Endothelial cell of umbilical vein (primary cell): Measurements from ENCODE around the gene MAP4K4. TPM values are rescaled to one million over a fixed set of nuclear protein-coding genes. Genes with fewer than 3 reads are reported as not detected.

ENCODE experiments used
- BruUV-seq: library from RNA; stranded (reverse); fragments of 400-500 nt; replicated peaks from 2 replicates; lab custom pipeline; 2021; lab: Mats Ljungman, UMichigan
- CTCF ChIA-PET: fragments of 300-600, 350-600 bp; sonication (Branson Sonifier 250); formaldehyde crosslinking; loops from one replicate; lab custom pipeline; 2021; ENCODE audit warnings: antibody characterized with exemption, inconsistent platforms; lab: Charles Lee
- POLR2A ChIA-PET: fragments of 300-600, 350-600 bp; sonication (Branson Sonifier 250); formaldehyde crosslinking; loops from one replicate; lab custom pipeline; 2021; ENCODE audit warnings: antibody characterized with exemption, inconsistent platforms; lab: Charles Lee
- DNase-seq: peaks from one replicate; pipeline ENCODE4 v3.0.0-alpha.2; 2011; ENCODE audit warnings: low read depth, low spot score
- FAIRE-seq: peaks from 2 replicates; lab custom pipeline; 2011; peaks lifted over from hg19 to GRCh38; lab: Jason Lieb, UNC
- H2AFZ ChIP-seq: 2 replicates; pipeline ENCODE4 v1.6.0; 2012; ENCODE audit warnings: low read depth, low read length, control low read depth, inconsistent platforms
- H3K27ac ChIP-seq: 2 replicates; pipeline ENCODE4 v1.5.1; 2011; ENCODE audit warnings: low read depth, mild to moderate bottlenecking, control low read depth, low read length, moderate library complexity; ENCODE audit not compliant: insufficient read depth
- H3K27me3 ChIP-seq, 2 experiments: 2 replicates each; pipeline versions ENCODE4 v1.6.0 to v1.6.1; 2011; ENCODE audit warnings: low read length in 2 of 2, mixed read lengths in 1 of 2; ENCODE audit not compliant: control insufficient read depth in 2 of 2, insufficient read depth in 2 of 2
- H3K36me3 ChIP-seq, 2 experiments: 2 replicates in 1 of 2; 3 replicates in 1 of 2; pipeline ENCODE4 v1.5.1; 2011; ENCODE audit warnings: low read length in 2 of 2, mild to moderate bottlenecking in 1 of 2, moderate library complexity in 1 of 2; ENCODE audit not compliant: control insufficient read depth in 2 of 2, insufficient read depth in 2 of 2; ENCODE audit errors: extremely low read depth in 1 of 2
- H3K4me1 ChIP-seq: 3 replicates; pipeline ENCODE4 v1.5.1; 2011; ENCODE audit warnings: mild to moderate bottlenecking, low read length; ENCODE audit not compliant: control insufficient read depth, insufficient read depth; ENCODE audit errors: extremely low read depth
- H3K4me2 ChIP-seq: 2 replicates; pipeline ENCODE4 v1.6.1; 2011; ENCODE audit warnings: low read length, control low read depth, mixed read lengths; ENCODE audit not compliant: insufficient read depth
- H3K4me3 ChIP-seq, 3 experiments: fragments of 200-600 bp in 1 of 3; sonication (generic), shearing (Covaris generic) in 1 of 3; replicated peaks in 1 of 3; 2 replicates each; pipeline ENCODE4 v1.5.1; 2011 to 2016; ENCODE audit warnings: control low read depth in 3 of 3, low read length in 3 of 3, mild to moderate bottlenecking in 2 of 3, inconsistent platforms in 1 of 3, low read depth in 1 of 3, moderate library complexity in 1 of 3; ENCODE audit not compliant: insufficient read depth in 1 of 3
- H3K79me2 ChIP-seq: 2 replicates; pipeline ENCODE4 v1.6.0; 2012; ENCODE audit warnings: low read length, inconsistent platforms; ENCODE audit not compliant: control insufficient read depth, insufficient read depth
- H3K9ac ChIP-seq: replicated peaks from 2 replicates; pipeline ENCODE3; 2011; ENCODE audit warnings: low read length, control low read depth; ENCODE audit not compliant: insufficient read depth; ENCODE audit errors: extremely low read depth
- H3K9me1 ChIP-seq: replicated peaks from 3 replicates; pipeline ENCODE4 v1.6.0; 2011; ENCODE audit warnings: mild to moderate bottlenecking, low read length; ENCODE audit not compliant: control insufficient read depth, insufficient read depth; ENCODE audit errors: extremely low read depth
- H3K9me3 ChIP-seq: replicated peaks from 2 replicates; pipeline ENCODE4 v1.5.1; 2012; ENCODE audit warnings: low read length, inconsistent platforms; ENCODE audit not compliant: control insufficient read depth, insufficient read depth
- H4K20me1 ChIP-seq: replicated peaks from 2 replicates; pipeline ENCODE3; 2011; ENCODE audit warnings: mild to moderate bottlenecking, low read length; ENCODE audit not compliant: control insufficient read depth, insufficient read depth; ENCODE audit errors: extremely low read depth
- CTCF ChIP-seq, 2 donors: IDR thresholded peaks; 1 replicate in 1 of 2; 2 replicates in 1 of 2; pipeline ENCODE4 v1.5.1; 2011; ENCODE audit warnings: low read length in 2 of 2, mild to moderate bottlenecking in 2 of 2, moderate library complexity in 2 of 2, control low read depth in 1 of 2, inconsistent platforms in 1 of 2, low read depth in 1 of 2; ENCODE audit not compliant: insufficient read depth in 1 of 2; ENCODE audit errors: extremely low read depth in 1 of 2
- EZH2 ChIP-seq: IDR thresholded peaks from 2 replicates; pipeline ENCODE4 v1.6.1; 2012; ENCODE audit warnings: borderline replicate concordance, low read depth, mild to moderate bottlenecking, moderate library complexity, low read length, inconsistent platforms; ENCODE audit not compliant: severe bottlenecking
- FOS ChIP-seq: IDR thresholded peaks from 2 replicates; pipeline ENCODE4 v1.6.1; 2011; ENCODE audit warnings: mild to moderate bottlenecking, low read length, moderate library complexity, borderline replicate concordance; ENCODE audit not compliant: insufficient read depth
- GATA2 ChIP-seq: IDR thresholded peaks from 2 replicates; pipeline ENCODE4 v1.7.0; 2011; ENCODE audit warnings: low read depth, mild to moderate bottlenecking, moderate library complexity, mixed read lengths, low read length; ENCODE audit not compliant: insufficient read length, insufficient read depth
- JUN ChIP-seq: IDR thresholded peaks from 2 replicates; pipeline ENCODE4 v1.6.1; 2011; ENCODE audit warnings: borderline replicate concordance, low read depth; ENCODE audit not compliant: insufficient read length, insufficient read depth
- MYC ChIP-seq: IDR thresholded peaks from one replicate; pipeline ENCODE4 v1.6.1; 2011; ENCODE audit warnings: mild to moderate bottlenecking, low read depth, low read length
- POLR2A ChIP-seq: IDR thresholded peaks from 2 replicates; pipeline ENCODE4 v1.6.1; 2012; ENCODE audit warnings: low read depth, mild to moderate bottlenecking, control low read depth, low read length
- POLR2AphosphoS5 ChIP-seq: IDR thresholded peaks from 2 replicates; pipeline ENCODE4 v1.6.1; 2012; ENCODE audit warnings: low read depth, mild to moderate bottlenecking, control low read depth, low read length, moderate library complexity; ENCODE audit not compliant: insufficient read depth
- dilution Hi-C: fragments of 300-500 bp; cut with MboI; formaldehyde crosslinking; loops from one replicate; pipeline ENCODE4 v1.15.0; 2019; ENCODE audit warnings: low sequenced_read_pairs; ENCODE audit not compliant: extremely low pct_ligation_motif_present
- intact Hi-C: fragments of 100-400 bp; cut with micrococcal nuclease; formaldehyde crosslinking; loops from one replicate; pipeline ENCODE4 v1.10.0; 2022
- polyA plus RNA-seq, 4 experiments: library from polyadenylated mRNA; depleted of rRNA in 3 of 4; stranded (reverse) in 3 of 4; unstranded in 1 of 4; fragments of >200 nt; gene quantifications; 2 replicates each; pipeline versions ENCODE4 v1.2.1 to v1.2.3, GENCODE V29; 2011 to 2012; ENCODE audit warnings: missing spikeins in 1 of 4
- total RNA-seq: library from RNA; stranded (reverse); gene quantifications from 2 replicates; pipeline ENCODE4 v1.2.3, GENCODE V29; 2021
- TF ChIP-seq, protein P1 (sequence below): IDR thresholded peaks from 2 replicates; pipeline ENCODE4 v1.6.1; 2011; ENCODE audit not compliant: insufficient read depth, insufficient read length

Gene MAP4K4
- total and polyA plus RNA-seq, 2 donors (not counting 3 experiments of a cell fraction or from before 2014, with no cell fraction given), result 79.4 to 269 TPM

GRCh38 chr2:101870444-101870843 is 172.9 kb downstream of the MAP4K4 start:
- TF ChIP-seq, protein P1, sequence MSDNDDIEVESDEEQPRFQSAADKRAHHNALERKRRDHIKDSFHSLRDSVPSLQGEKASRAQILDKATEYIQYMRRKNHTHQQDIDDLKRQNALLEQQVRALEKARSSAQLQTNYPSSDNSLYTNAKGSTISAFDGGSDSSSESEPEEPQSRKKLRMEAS, result no peak
- no peak for TF ChIP-seq MYC
- no peak for TF ChIP-seq CTCF (IDR thresholded peaks at IDR 0.05; ENCODE audit: extremely low read depth in 1 of 2, insufficient read depth in 1 of 2, low read depth in 1 of 2, low read length in 2 of 2)
- TF ChIP-seq EZH2, result no peak
- no peak for TF ChIP-seq POLR2A
- Histone ChIP-seq H4K20me1 (peaks cover 2% of the 10 kb centered on the region), H3K36me3 (peaks cover 50 to 66% of the 10 kb centered on the region in 2 experiments), H3K4me2 (no peak overlapping the region), H3K27me3 (no peaks in the 10 kb centered on the region), H3K79me2 (peaks cover 17% of the 10 kb centered on the region), H3K4me1 (no peaks in the 10 kb centered on the region), H3K9ac (no peak overlapping the region), H3K9me1 (no peaks in the 10 kb centered on the region), H2AFZ (no peak overlapping the region), H3K4me3 (no peak overlapping the region), H3K9me3 (no peaks in the 10 kb centered on the region), H3K27ac (no peak overlapping the region)
- FAIRE-seq, result no peak
- dilution Hi-C loops (no loop called here), intact Hi-C loops (no loop called here)
- no peak for DNase-seq
- BruUV-seq, result no TSS peak
- ChIA-PET CTCF (interaction anchor here (2.4 kb wide), 1 partner anchor 14 kb away, joined by 6 read pairs; no protein-coding TSS in a partner anchor), POLR2A (no interaction called here)

- H3K36me3 ChIP-seq, result peaks cover 47 to 60% of the 10 kb centered on the region in 2 experiments
- peaks cover 2% of the 10 kb centered on the region for H4K20me1 ChIP-seq
- no TSS peak for BruUV-seq
- H3K27ac ChIP-seq, result no peak overlapping the region
- ChIA-PET POLR2A (no interaction called here), CTCF (interaction anchor here (0.6 to 2.4 kb wide), 2 partner anchors 13 to 529 kb away, joined by 3 to 6 read pairs; no protein-coding TSS in a partner anchor)
- no peak overlapping the region for H3K4me3 ChIP-seq
- TF ChIP-seq CTCF (IDR thresholded peaks at IDR 0.05; ENCODE audit: extremely low read depth in 1 of 2, insufficient read depth in 1 of 2, low read depth in 1 of 2, low read length in 2 of 2), result no peak
- TF ChIP-seq, protein P1, result no peak
- no peak for TF ChIP-seq EZH2
- no peak for TF ChIP-seq FOS
- no peak for TF ChIP-seq GATA2
- TF ChIP-seq POLR2A, result no peak
- no peak for TF ChIP-seq JUN
- no peak for TF ChIP-seq POLR2AphosphoS5
- no peak for TF ChIP-seq MYC
- H3K4me2 ChIP-seq, result no peak overlapping the region
- DNase-seq (no peak), FAIRE-seq (no peak)
- H3K9me3 ChIP-seq, result no peaks in the 10 kb centered on the region
- no peak overlapping the region for H2AFZ ChIP-seq
- intact Hi-C loops (no loop called here), dilution Hi-C loops (no loop called here)
- H3K79me2 ChIP-seq, result peaks cover 17% of the 10 kb centered on the region
- no peaks in the 10 kb centered on the region for H3K9me1 ChIP-seq
- H3K4me1 ChIP-seq, result no peaks in the 10 kb centered on the region
- no peak overlapping the region for H3K9ac ChIP-seq
- no peaks in the 10 kb centered on the region for H3K27me3 ChIP-seq
These were observed 174.0 kb downstream of the MAP4K4 start for GRCh38 chr2:101871480-101871879.
